ENCODE results near the gene ERBB4. TPM values are rescaled to one million over a fixed set of nuclear protein-coding genes. Genes with fewer than 3 reads are reported as not detected.
A peak's percentile ranks its signal among the peaks of the same experiment; 100 is the strongest.
"Not testable (repeated sequence)": the region's sequence is repeated elsewhere in the genome, so short reads cannot be mapped to it uniquely, and the experiment has no call there.

ERBB4 gene
- polyA plus RNA-seq, 4 donors, result 0.04 to 0.13 TPM; not detected in 2

GRCh38 chr2:212242724-212243123 lies 295.9 kb downstream of the ERBB4 start:
- no peak overlapping the region for H3K4me3 ChIP-seq (ENCODE audit: low read depth in 1 of 3, low read length in 3 of 3)
- no peaks in the 10 kb centered on the region for H3K4me1 ChIP-seq (ENCODE audit: control insufficient read depth in 3 of 3, insufficient read depth in 2 of 3, low read depth in 1 of 3, low read length in 2 of 3)
- H3K27ac ChIP-seq (ENCODE audit: low read depth in 1 of 3, low read length in 2 of 3), result no peak overlapping the region
- no peaks in the 10 kb centered on the region for H3K9me3 ChIP-seq (ENCODE audit: control insufficient read depth in 2 of 2, insufficient read depth in 1 of 2, low read depth in 1 of 2, low read length in 1 of 2)
- H3K27me3 ChIP-seq (ENCODE audit: control insufficient read depth in 3 of 3, insufficient read depth in 3 of 3, low read length in 3 of 3), result no peaks in the 10 kb centered on the region
- H3K36me3 ChIP-seq (ENCODE audit: control insufficient read depth in 3 of 3, insufficient read depth in 2 of 3, low read depth in 1 of 3, low read length in 3 of 3), result no peaks in the 10 kb centered on the region
- no peak for FAIRE-seq
- 45 to 57% (median 50%) methylated on average over 1 of the region's 1 CpG for WGBS, 3 donors
- no peak for DNase-seq

- DNase-seq; H3K4me1 ChIP-seq (ENCODE audit: control insufficient read depth in 3 of 3, insufficient read depth in 2 of 3, low read depth in 1 of 3, low read length in 2 of 3); H3K9me3 ChIP-seq (ENCODE audit: control insufficient read depth in 2 of 2, insufficient read depth in 1 of 2, low read depth in 1 of 2, low read length in 1 of 2); FAIRE-seq; H3K4me3 ChIP-seq (ENCODE audit: low read depth in 1 of 3, low read length in 3 of 3); H3K36me3 ChIP-seq (ENCODE audit: control insufficient read depth in 3 of 3, insufficient read depth in 2 of 3, low read depth in 1 of 3, low read length in 3 of 3); H3K27me3 ChIP-seq (ENCODE audit: control insufficient read depth in 3 of 3, insufficient read depth in 3 of 3, low read length in 3 of 3); H3K27ac ChIP-seq (ENCODE audit: low read depth in 1 of 3, low read length in 2 of 3): not testable (repeated sequence)
- WGBS, 3 donors, result 84 to 89% (median 85%) methylated on average over 3 of the region's 3 CpGs
Measured at GRCh38 chr2:212238152-212238551, 300.4 kb downstream of the ERBB4 start.

GRCh38 chr2:212237350-212238095 lies 301.1 kb downstream of the ERBB4 start:
- Histone ChIP-seq H3K4me1 (ENCODE audit: control insufficient read depth in 3 of 3, insufficient read depth in 2 of 3, low read depth in 1 of 3, low read length in 2 of 3) (no peaks in the 10 kb centered on the region), H3K27me3 (ENCODE audit: control insufficient read depth in 3 of 3, insufficient read depth in 3 of 3, low read length in 3 of 3) (no peaks in the 10 kb centered on the region), H3K4me3 (ENCODE audit: low read depth in 1 of 3, low read length in 3 of 3) (no peak overlapping the region), H3K36me3 (ENCODE audit: control insufficient read depth in 3 of 3, insufficient read depth in 2 of 3, low read depth in 1 of 3, low read length in 3 of 3) (no peaks in the 10 kb centered on the region), H3K9me3 (ENCODE audit: control insufficient read depth in 2 of 2, insufficient read depth in 1 of 2, low read depth in 1 of 2, low read length in 1 of 2) (no peaks in the 10 kb centered on the region), H3K27ac (ENCODE audit: low read depth in 1 of 3, low read length in 2 of 3) (no peak overlapping the region)
- FAIRE-seq, result no peak
- WGBS, 3 donors, result 34 to 43% (median 34%) methylated on average over 13 of the region's 13 CpGs
- no peak for DNase-seq

GRCh38 chr2:212228743-212229171 lies 309.8 kb downstream of the ERBB4 start:
- 15 to 36% (median 16%) methylated on average over 2 of the region's 2 CpGs for WGBS, 3 donors
- FAIRE-seq (no peak), DNase-seq (no peak)
- H3K4me3 ChIP-seq (ENCODE audit: low read depth in 1 of 3, low read length in 3 of 3), result no peak overlapping the region
- no peaks in the 10 kb centered on the region for H3K27me3 ChIP-seq (ENCODE audit: control insufficient read depth in 3 of 3, insufficient read depth in 3 of 3, low read length in 3 of 3)
- no peaks in the 10 kb centered on the region for H3K9me3 ChIP-seq (ENCODE audit: control insufficient read depth in 2 of 2, insufficient read depth in 1 of 2, low read depth in 1 of 2, low read length in 1 of 2)
- H3K36me3 ChIP-seq (ENCODE audit: control insufficient read depth in 3 of 3, insufficient read depth in 2 of 3, low read depth in 1 of 3, low read length in 3 of 3), result no peaks in the 10 kb centered on the region
- H3K4me1 ChIP-seq (ENCODE audit: control insufficient read depth in 3 of 3, insufficient read depth in 2 of 3, low read depth in 1 of 3, low read length in 2 of 3), result no peaks in the 10 kb centered on the region
- H3K27ac ChIP-seq (ENCODE audit: low read depth in 1 of 3, low read length in 2 of 3), result no peak overlapping the region

- 8 to 27% (median 23%) methylated on average over 4 of the region's 4 CpGs for WGBS, 3 donors
- H3K4me1 ChIP-seq (ENCODE audit: control insufficient read depth in 3 of 3, insufficient read depth in 2 of 3, low read depth in 1 of 3, low read length in 2 of 3), result no peaks in the 10 kb centered on the region
- H3K27me3 ChIP-seq (ENCODE audit: control insufficient read depth in 3 of 3, insufficient read depth in 3 of 3, low read length in 3 of 3), result no peaks in the 10 kb centered on the region
- no peaks in the 10 kb centered on the region for H3K9me3 ChIP-seq (ENCODE audit: control insufficient read depth in 2 of 2, insufficient read depth in 1 of 2, low read depth in 1 of 2, low read length in 1 of 2)
- DNase-seq (peak in 1 of 2 donors; percentile 21), FAIRE-seq (no peak)
- H3K27ac ChIP-seq (ENCODE audit: low read depth in 1 of 3, low read length in 2 of 3), result no peak overlapping the region
- no peak overlapping the region for H3K4me3 ChIP-seq (ENCODE audit: low read depth in 1 of 3, low read length in 3 of 3)
- H3K36me3 ChIP-seq (ENCODE audit: control insufficient read depth in 3 of 3, insufficient read depth in 2 of 3, low read depth in 1 of 3, low read length in 3 of 3), result no peaks in the 10 kb centered on the region
Measured at GRCh38 chr2:212227755-212228154, 310.8 kb downstream of the ERBB4 start.

- no peaks in the 10 kb centered on the region for H3K36me3 ChIP-seq (ENCODE audit: control insufficient read depth in 3 of 3, insufficient read depth in 2 of 3, low read depth in 1 of 3, low read length in 3 of 3)
- no peak overlapping the region for H3K4me3 ChIP-seq (ENCODE audit: low read depth in 1 of 3, low read length in 3 of 3)
- H3K4me1 ChIP-seq (ENCODE audit: control insufficient read depth in 3 of 3, insufficient read depth in 2 of 3, low read depth in 1 of 3, low read length in 2 of 3), result no peaks in the 10 kb centered on the region
- no peak overlapping the region for H3K27ac ChIP-seq (ENCODE audit: low read depth in 1 of 3, low read length in 2 of 3)
- DNase-seq (no peak), FAIRE-seq (no peak)
- H3K9me3 ChIP-seq (ENCODE audit: control insufficient read depth in 2 of 2, insufficient read depth in 1 of 2, low read depth in 1 of 2, low read length in 1 of 2), result no peaks in the 10 kb centered on the region
- H3K27me3 ChIP-seq (ENCODE audit: control insufficient read depth in 3 of 3, insufficient read depth in 3 of 3, low read length in 3 of 3), result no peaks in the 10 kb centered on the region
- 83 to 94% (median 93%) methylated on average over 1 of the region's 1 CpG for WGBS, 3 donors
Measured at GRCh38 chr2:212226114-212226513, 312.5 kb downstream of the ERBB4 start.

- H3K36me3 ChIP-seq (ENCODE audit: control insufficient read depth in 3 of 3, insufficient read depth in 2 of 3, low read depth in 1 of 3, low read length in 3 of 3), result no peaks in the 10 kb centered on the region
- FAIRE-seq, result no peak
- 70 to 92% (median 81%) methylated on average over 2 of the region's 2 CpGs for WGBS, 3 donors
- no peak overlapping the region for H3K27ac ChIP-seq (ENCODE audit: low read depth in 1 of 3, low read length in 2 of 3)
- H3K4me3 ChIP-seq (ENCODE audit: low read depth in 1 of 3, low read length in 3 of 3), result no peak overlapping the region
- H3K4me1 ChIP-seq (ENCODE audit: control insufficient read depth in 3 of 3, insufficient read depth in 2 of 3, low read depth in 1 of 3, low read length in 2 of 3), result no peaks in the 10 kb centered on the region
- H3K27me3 ChIP-seq (ENCODE audit: control insufficient read depth in 3 of 3, insufficient read depth in 3 of 3, low read length in 3 of 3), result no peaks in the 10 kb centered on the region
- H3K9me3 ChIP-seq (ENCODE audit: control insufficient read depth in 2 of 2, insufficient read depth in 1 of 2, low read depth in 1 of 2, low read length in 1 of 2), result no peaks in the 10 kb centered on the region
- DNase-seq, result no peak
Measured at GRCh38 chr2:212223696-212224095, 314.9 kb downstream of the ERBB4 start.

- DNase-seq (no peak), FAIRE-seq (no peak)
- 31 to 50% (median 43%) methylated on average over 1 of the region's 1 CpG for whole genome bisulfite sequencing, 3 donors
- no peaks in the 10 kb centered on the region for H3K9me3 ChIP-seq (ENCODE audit: control insufficient read depth in 2 of 2, insufficient read depth in 1 of 2, low read depth in 1 of 2, low read length in 1 of 2)
- H3K27me3 ChIP-seq (ENCODE audit: control insufficient read depth in 3 of 3, insufficient read depth in 3 of 3, low read length in 3 of 3), result no peaks in the 10 kb centered on the region
- H3K27ac ChIP-seq (ENCODE audit: low read depth in 1 of 3, low read length in 2 of 3), result no peak overlapping the region
- no peaks in the 10 kb centered on the region for H3K36me3 ChIP-seq (ENCODE audit: control insufficient read depth in 3 of 3, insufficient read depth in 2 of 3, low read depth in 1 of 3, low read length in 3 of 3)
- H3K4me1 ChIP-seq (ENCODE audit: control insufficient read depth in 3 of 3, insufficient read depth in 2 of 3, low read depth in 1 of 3, low read length in 2 of 3), result no peaks in the 10 kb centered on the region
- no peak overlapping the region for H3K4me3 ChIP-seq (ENCODE audit: low read depth in 1 of 3, low read length in 3 of 3)
Measured at GRCh38 chr2:212213191-212213590, 325.4 kb downstream of the ERBB4 start.

- no peaks in the 10 kb centered on the region for H3K9me3 ChIP-seq (ENCODE audit: control insufficient read depth in 2 of 2, insufficient read depth in 1 of 2, low read depth in 1 of 2, low read length in 1 of 2)
- DNase-seq (no peak), FAIRE-seq (no peak)
- no peaks in the 10 kb centered on the region for H3K36me3 ChIP-seq (ENCODE audit: control insufficient read depth in 3 of 3, insufficient read depth in 2 of 3, low read depth in 1 of 3, low read length in 3 of 3)
- no peak overlapping the region for H3K27ac ChIP-seq (ENCODE audit: low read depth in 1 of 3, low read length in 2 of 3)
- 63 to 79% (median 79%) methylated on average over 1 of the region's 1 CpG for WGBS, 3 donors
- no peaks in the 10 kb centered on the region for H3K4me1 ChIP-seq (ENCODE audit: control insufficient read depth in 3 of 3, insufficient read depth in 2 of 3, low read depth in 1 of 3, low read length in 2 of 3)
- H3K27me3 ChIP-seq (ENCODE audit: control insufficient read depth in 3 of 3, insufficient read depth in 3 of 3, low read length in 3 of 3), result no peaks in the 10 kb centered on the region
- no peak overlapping the region for H3K4me3 ChIP-seq (ENCODE audit: low read depth in 1 of 3, low read length in 3 of 3)
Measured at GRCh38 chr2:212208467-212208866, 330.1 kb downstream of the ERBB4 start.
